Activated CD4-positive, alpha-beta T cell treated with anti-CD3 and anti-CD28 coated beads, Interleukin-2, amount 50 U/mL, for 16 hours (primary cell): Measurements from ENCODE around the gene MAN1C1.
"Not testable (repeated sequence)": the region's sequence is repeated elsewhere in the genome, so short reads cannot be mapped to it uniquely, and the experiment has no call there.

ENCODE experiments used
- DNase-seq: peaks from one replicate; pipeline ENCODE4 v3.0.0-alpha.2; 2020

Gene MAN1C1

DNA sequence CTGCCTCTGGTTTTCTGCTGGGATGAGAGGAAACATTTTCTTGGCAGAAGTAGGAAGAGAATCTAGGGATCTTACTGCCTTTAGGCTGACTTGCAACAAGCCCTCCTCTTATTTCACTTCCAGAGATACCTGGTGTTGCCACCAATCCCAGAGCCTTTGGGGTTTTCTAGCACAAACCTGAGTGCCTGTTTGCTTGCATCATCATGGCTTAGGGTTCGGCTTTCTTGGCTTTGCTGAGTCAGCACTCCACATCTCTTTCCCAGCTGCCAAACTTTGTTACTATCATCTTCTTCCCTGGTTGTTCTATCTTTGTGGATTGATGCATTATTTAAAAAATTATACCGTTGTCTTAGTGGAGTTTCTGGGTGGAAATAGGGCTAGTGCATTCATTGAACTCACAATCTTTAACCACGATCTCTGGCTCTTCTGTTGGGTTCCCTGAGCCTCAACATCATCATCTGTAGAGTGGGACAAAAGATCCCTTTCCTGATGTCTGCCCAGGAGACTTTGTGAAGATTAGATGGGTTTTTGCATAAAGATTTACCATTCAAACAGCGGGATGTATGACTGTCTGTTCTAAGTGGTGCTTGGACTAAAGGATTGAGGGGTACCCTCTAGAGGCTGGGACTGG, 106.8 kb downstream of the MAN1C1 start:
- no peak for DNase-seq

DNA sequence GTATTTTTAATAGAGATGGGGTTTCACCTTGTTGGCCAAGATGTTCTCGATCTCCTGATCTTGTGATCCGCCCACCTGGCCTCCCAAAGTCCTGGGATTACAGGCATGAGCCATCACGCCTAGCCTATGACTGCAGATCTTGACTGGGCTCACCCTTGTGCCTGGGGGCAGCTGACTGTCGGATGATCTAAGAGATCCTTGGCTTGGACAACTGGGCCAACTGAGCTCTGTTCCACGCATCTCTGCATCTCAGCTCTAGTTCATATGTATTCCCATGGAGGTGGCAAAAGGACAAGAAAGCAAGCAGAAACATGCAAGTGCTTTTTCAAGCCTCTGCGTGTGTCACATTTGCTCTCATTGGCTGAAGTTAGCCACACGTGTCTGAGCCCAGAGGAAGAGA, 107.6 kb downstream of the MAN1C1 start:
- DNase-seq = no peak

DNA sequence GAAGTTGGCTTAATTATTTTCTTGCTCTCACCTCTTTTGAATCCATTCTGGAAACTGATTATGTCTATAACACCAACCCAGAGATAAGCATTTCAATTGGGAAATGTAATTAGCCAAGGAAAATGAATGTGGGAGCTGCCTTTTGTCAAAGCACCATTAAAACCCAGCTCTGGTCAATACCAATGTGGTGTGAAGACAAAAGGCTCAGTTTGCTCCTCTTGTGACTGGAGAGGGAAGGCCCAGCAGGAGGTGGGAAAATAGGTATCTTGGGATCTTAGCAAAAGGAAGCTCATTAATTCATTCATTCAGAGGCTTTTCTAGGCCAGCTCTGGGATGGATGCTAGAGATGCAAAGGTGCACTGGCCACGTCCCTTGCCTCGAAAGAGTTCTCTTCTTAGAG, 108.4 kb downstream of the MAN1C1 start:
- DNase-seq = no peak

DNA sequence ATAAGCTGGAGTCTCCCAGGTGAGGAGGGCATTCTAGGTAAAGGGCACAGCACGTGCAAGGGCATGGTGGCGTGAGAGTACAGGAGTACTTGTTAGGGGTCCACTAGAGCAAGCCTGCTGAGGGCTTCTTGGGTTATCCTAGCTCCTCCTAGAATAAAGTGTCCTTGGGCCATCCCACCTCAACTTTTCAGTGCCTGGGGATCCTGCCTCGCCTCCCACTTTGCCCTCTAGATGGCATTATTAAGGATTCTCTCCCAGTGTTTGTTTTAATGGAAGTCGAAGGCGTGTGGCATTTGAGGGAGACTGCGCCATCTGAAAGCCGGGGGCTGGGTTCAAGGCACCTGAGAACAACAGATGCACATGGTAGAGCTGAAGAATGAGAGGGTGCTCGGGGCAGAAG, 108.9 kb downstream of the MAN1C1 start:
- DNase-seq = no peak

DNA sequence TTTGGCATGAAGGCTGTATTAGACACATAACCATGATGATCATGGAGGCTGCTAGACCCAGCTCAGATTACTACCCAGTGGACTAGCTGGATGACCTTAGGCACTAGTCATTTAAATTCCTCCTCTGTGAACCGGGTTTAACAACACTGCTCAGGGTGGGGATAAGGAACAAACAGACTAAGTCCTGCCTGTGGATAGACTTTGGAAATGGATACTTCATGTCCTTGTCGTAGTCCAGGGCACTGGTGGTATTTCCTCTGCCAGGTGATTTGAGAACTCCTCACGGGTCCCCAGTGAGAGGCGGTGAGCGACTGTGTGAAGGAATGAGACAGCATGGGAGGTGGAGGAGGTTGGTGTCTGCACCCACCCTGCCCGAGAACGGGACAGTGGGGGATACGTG, 110.5 kb downstream of the MAN1C1 start:
- no peak for DNase-seq

DNA sequence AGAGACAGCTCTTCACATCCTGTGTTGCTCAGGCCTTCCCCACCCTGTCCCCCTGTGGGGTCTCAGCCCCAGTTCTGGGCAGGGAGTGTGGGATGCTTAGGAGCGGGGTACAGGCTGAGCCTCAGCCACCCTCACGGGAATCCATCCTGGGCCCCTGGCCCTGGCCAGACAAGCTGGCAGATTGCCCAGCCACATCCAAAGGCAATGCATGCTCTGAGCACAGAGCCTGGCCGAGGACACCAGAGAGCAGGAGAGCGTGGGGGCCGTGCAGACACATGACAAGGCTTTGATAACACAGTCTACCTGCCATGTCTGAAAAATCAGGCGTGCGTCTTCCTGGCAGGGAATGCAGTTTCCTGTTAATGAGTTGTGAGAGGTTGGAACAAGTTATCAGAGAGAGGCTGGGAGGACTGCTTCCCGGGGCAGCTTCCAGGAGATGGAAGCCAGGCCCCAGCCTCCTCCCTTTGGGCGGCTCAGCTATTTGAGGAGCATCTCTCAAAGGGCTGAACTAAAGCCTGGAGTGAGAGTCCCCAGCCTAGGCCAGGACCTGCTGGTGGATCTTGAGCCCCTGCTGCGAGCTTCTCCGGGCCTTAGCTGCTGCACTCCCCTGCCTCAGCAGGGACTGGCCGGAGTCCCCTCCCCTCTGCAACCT, 111.2 kb downstream of the MAN1C1 start:
- no peak for DNase-seq

DNA sequence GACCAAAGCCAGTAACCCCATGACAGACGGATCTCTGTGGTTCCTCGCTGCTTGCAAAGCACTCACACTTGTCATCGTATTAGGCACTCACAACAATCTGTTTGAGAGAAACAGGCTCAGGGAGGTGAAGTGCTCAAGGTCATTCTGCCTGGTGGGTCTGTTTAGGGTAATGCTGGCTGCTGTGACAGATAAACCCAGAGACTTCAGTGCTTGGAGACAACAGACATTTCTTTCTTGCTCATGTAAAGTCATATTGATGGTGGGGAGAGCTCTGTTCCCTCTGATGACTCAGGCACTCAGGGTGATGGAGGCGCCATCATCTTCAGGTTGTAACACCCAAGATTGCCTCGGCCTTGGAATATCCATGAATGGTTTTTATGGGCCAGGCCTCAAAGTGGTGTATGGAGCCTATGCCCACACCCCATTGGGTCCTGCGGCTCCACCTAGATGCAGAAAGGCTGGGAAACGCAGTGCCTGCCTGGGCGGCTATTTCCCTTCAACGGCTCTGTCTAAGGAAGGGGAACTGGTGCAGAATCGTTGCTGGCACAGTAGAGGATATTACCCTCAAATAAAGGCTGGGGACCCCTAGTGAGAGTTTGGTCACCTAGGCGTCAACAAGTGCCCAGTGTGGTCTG, 111.8 kb downstream of the MAN1C1 start:
- no peak for DNase-seq

DNA sequence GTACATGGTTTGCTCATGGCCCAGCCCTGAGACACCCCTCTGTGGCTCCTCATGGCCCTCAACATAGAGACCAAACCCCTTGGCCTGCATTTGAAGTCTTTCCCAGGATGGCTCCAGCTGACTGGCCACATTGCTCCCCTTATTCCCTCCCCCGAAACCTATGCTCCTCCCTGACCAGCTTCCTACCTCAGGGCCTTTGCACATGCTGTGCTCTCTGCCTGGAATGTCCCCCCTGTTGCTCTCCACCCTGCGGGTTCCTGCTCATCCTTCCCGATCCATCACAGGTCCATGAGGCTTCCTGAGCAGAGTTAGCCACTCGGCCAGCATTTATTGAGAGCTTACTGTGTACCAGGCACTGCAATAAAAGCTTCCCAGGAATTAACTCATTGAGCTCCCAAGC, 112.5 kb downstream of the MAN1C1 start:
- no peak for DNase-seq

DNA sequence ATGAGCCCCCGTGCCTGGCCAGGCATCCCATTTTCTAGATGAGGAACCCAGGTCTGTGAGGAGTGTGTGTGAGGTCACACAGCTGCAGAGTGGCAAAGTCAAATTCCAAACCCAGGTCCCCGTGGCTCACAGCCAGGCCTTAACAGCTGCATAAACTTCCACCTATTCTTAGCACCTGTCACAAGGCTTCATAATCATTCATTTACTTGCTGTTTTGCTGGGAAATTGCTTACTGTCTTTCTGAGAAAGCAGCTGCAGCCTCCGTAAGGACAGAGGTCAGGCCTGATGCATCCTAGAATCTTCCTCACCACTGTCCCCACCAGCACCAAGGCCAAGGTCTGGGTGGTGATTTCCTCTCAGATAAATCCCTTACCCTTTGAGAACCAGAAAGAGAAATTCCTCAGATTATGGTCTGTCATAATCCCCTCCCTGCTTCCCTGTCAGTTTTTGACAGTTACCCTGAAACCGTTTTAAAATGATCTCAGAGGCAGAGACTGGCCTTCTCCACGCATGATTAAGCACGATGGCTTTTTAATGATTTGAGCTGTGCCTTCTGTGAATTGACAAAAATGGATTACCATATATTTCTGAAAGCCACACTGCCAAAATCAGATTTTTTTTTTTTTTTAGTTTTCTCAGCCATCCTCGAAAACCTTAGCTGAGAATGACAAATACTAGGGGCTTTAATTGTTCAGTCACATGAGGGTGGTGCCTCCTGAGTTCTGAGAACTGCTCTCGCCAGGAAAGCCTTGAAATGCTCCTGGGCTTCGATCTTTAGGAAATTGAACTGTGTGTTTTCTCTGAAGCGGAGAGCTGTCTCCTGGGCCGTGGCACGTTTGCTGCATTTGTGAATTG, 113.4 kb downstream of the MAN1C1 start:
- DNase-seq = no peak

DNA sequence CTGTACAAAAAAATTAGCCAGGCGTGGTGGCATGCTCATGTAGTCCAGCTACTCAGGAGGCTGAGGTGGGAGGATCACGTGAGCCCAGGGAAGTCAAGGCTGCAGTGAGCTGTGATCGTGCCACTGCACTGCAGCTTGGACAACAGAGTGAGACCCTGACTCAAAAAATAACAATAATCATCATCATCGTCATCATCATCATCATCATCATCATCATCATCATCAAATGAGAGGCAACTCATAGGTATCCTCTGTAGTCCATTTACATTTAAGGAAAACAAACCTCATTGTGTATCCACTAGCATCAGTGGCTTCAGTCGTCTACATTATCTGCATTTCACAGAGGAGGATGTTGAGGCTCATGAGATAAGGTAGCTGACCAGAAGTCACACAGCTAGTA, 114.6 kb downstream of the MAN1C1 start:
- DNase-seq = no peak

DNA sequence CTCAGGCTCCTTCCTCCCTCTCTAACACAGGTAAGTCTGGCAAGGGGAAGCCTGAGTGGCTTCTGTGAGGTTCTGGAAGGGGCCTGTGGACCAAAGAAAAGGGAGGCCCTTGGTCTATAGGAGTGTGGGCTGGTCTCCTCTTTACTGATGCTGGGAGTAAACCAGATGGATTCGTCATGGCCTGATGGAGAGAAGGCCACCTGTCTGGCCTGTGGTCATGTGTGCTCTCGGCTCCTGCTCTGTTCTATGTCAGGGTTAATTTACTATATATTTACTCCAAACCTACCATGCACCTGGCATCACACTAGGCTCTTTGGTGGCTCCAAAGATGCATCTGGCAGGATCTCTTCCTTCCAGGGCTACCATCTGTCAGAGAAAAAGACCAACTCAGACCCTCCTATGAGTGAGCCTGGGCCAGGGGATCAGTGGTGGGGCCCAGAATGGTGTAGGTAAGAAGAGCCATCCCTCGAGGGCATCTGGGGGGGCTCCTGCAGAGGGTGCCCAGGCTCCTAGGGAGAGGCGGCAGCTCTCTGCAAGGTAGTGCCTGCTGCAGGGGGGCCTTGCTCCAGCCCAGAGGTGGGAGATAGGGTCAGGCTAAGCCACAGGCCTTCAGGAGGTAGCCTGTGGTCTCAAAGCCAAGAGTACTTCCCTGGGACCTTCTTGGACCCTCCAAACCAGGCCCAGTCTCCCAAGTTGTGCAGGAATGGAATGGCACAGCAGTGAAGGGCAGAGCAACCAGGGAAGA, 115.2 kb downstream of the MAN1C1 start:
- DNase-seq = no peak

DNA sequence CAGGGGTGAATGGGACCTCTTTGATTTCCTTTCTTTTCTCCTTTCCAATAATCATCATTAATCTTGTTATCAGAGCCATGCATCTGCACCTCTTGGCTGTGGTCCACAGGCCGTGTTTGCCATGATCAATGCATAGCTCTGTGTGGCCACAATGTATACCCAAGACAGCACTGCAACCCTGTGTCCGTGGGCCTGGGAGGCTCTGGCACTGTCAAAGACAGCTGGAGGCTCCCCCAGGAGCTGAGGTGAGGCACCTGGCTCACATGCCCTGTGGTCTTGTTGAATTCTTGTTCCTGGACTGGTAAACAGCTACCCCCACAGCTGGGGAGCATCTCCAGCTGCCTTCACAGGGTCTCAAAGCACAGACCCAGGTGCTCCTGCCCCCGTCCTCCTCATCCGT, 116.2 kb downstream of the MAN1C1 start:
- DNase-seq = no peak

DNA sequence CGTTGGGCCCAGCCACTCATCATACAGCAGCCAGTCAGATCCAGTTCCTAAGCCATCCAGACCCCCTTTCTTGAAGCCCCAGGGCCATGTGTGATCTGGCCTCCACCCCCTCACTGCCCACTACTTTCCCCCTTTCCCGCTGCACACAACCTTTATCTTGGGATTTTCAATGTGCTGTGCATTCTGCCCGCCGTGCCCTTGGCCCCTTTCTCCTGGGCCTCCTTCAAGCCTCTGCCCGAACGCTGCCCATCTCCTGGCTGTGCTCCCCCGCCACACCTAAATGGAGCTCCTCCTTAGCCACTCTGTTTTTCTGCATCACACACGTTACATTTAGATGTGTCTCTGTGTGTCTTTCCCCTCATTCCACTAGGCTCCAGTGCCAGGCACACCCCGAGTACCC, 116.7 kb downstream of the MAN1C1 start:
- DNase-seq = no peak

DNA sequence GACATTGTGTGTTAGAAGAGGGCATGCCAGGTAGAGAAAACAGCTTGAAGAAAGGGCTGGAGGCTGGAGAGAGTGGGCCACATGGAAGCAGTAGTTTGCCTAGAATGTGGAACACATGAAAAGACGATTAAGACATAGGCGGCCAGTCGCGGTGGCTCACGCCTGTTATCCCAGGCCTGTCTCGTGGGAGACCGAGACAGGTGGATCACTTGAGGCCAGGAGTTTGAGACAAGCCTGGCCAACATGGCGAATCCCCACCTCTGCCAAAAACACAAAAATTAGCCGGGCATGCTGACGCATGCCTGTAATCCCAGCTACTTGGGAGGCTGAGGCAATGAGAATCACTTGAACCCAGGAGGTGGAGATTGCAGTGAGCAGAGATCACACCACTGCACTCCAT, 118.4 kb downstream of the MAN1C1 start:
- not testable (repeated sequence) for DNase-seq

DNA sequence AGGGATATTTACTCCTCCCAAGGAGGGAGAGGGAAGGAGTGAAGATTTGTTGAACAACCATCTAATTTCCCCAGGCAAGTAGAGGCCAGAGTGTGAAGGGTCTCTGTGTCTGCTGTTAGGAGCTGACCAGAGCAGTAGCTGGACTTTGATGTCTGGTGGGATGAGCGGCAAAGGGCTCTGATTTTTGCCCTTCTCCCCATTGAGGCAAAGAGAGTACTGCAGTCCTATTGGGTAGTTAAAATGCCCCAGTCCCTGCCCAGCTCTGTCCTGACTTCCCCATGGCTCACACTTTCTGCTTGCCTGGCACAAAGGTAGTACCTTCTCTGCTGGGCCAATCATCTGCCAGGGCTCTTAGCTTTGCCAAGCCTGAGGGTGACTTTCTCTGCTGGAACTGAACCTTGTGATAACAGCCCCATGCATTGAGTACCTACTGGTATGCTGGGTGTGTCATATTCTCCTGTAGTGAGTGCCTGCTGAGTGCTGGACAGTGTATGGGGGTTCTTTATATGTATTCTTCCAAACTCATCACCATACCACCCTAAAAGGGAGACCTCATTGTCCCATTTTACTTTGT, 119.5 kb downstream of the MAN1C1 start:
- DNase-seq = no peak

DNA sequence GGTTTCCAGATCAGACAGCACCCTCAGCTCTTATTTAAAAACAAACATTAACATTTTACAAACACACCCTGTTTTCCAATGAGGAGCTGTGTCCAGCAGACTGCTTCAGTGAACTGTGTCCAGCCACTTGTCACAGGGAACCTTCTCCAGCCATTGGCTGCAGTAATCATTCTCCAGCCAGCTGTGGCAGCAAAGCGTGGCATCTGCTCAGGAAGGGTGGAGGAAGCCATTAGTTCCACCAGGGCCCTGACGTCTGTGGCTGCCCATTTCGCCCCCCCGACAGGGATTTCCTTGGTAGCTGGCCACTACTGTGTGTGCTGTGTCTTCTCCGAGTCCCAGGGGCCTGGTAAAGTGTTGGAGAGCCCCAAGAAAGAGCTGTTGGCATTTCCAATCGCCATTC, 120.5 kb downstream of the MAN1C1 start:
- DNase-seq = no peak

DNA sequence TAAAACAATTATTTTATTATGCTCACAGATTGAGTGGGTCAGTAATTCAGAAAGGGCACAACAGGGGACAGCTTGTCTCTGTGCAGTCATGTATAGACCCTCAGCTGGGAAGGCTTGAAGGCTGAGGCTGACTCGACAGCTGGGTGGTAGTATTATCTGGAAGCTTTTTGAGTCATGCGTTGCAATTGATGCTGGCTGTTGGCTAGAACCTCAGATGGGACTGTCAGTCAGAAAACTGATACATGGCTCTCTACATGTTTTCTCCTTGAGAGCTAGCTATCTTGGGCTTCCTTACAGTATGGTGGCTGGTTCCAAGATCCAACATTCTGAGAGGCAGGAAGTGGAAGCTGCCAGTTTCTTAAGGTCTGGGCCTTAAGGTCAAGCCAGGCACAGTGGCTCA, 121.9 kb downstream of the MAN1C1 start:
- no peak for DNase-seq

DNA sequence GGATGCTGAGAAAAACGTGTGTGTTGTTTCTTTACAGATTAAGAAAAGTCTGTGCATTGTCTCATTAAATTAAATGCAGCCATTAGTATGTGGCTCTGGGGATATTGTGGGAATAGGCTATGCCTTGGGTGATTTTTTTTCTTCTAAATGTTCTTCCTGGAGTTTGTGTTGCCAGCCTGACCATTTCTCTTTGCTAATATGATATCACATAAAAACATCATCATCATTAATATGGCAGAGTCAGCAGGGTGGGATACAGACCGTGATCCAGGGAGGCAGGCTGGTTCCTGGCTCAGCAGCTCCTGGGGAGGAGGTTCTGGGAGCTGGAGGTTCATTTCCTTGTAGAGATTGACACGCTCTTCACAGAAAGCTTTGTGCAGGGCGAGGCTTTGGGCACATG, 122.8 kb downstream of the MAN1C1 start:
- DNase-seq = no peak

DNA sequence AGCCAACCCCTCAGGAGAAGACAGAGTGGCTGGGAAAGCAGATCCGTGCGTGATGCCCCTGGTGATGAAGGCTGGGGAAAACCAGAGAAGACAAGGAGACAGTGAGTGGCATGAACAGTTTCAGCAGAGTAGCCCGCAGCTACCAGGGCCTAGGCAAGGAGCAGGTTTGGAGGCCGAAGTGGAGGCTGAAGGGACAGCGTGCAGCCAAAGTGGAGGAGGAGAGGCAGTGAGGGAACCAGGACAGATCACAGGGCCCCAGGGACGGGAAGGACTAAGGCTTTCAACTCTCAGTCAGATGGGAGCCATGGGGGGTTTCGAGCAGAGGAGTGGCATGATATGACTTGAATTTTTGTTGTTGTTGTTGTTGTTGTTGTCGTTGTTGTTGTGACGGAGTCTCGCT, 123.5 kb downstream of the MAN1C1 start:
- no peak for DNase-seq

DNA sequence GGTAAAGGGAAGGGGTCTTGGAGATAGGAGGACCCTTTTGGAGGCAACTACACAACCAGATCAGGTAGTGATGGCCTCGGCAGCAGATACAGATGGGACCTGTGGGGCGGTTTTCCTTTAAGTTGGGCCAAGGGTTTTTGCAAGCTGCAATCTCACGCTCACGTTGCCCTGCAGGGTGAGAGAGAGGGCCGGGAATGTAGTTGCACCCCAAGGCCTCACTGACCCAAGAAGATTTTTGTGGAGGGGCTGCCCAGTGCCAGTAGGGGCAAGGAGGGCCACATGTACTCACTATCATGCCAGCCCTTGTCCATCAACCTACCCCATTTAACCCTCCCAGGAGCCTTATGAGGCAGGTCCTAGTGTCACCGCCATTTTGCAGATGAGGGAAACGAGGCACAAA, 125.7 kb downstream of the MAN1C1 start:
- no peak for DNase-seq

DNA sequence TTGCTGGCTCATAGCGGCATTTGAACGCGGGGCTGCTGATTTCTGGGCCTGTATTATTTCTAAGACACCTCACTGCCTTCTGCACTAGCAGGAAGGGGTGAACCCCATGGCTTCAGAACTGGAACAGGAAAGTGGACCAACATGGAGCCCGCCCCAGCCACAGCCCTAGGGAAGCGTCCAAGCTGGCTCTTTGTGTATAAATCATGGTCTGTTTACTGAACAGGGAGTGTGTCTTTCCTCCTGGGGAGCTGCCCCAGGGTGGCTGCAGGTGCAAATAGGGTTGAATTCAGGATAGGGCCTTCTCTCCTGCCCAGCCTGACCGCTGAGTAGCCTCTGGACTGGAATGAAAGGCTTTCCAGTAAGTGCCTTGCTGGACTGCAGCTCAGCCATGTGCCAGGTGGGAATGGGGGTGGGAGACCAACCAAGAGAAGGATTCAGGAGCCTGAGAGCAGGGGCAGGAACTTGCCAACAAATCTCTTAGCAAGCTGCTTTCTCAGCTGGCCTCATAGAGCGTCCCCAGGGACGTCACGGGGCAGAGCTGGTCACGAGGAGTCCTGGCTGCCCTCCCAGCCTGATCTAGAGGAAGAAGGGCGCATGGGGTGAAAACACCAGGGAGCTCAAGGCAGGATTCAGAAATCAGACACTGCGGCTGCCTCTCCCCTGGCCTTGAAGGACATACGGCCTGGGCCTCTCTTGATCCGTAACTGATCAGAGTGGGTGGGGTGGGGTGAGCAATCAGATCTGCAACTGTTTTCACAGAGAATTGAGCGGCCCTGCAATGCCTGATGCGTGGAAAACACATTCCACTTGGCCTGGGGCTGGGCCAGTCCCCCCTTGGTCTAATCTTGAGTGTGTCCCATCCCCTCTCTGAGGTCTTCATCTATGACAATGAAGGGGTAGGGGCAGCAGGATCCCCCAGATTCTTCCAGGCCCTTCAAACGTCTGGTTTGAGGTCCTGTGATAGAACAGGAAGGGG, 126.9 kb downstream of the MAN1C1 start:
- no peak for DNase-seq
